ENCODE measurements around the gene NDC80.
A peak's percentile ranks its signal among the peaks of the same experiment; 100 is the strongest.

The NDC80 gene

GRCh38 chr18:2571200-2572170 lies at the start of gene NDC80, which contains the start of gene METTL4 (continued):
- TF ChIP-seq ZNF449 (tag by site-specific recombination; IDR thresholded peaks at IDR 0.05), result peak; percentile 57; the same call in 1 of the 2 replicates
- TF ChIP-seq ZFP69B (tag by site-specific recombination; IDR thresholded peaks at IDR 0.05), result 0 out of 2 replicates have a peak, but pooled peaks have one; percentile 18
- TF ChIP-seq ZNF707 (tag by site-specific recombination; IDR thresholded peaks at IDR 0.05), result no peak
- TF ChIP-seq MYNN (tag by site-specific recombination; IDR thresholded peaks at IDR 0.05; ENCODE audit: borderline replicate concordance), result no peak
- peak; percentile 92 for TF ChIP-seq YY2 (tag by site-specific recombination; IDR thresholded peaks at IDR 0.05)
- TF ChIP-seq ZNF624 (tag by site-specific recombination; IDR thresholded peaks at IDR 0.05), result no peak
- no peak for TF ChIP-seq HIC1 (tag by site-specific recombination; IDR thresholded peaks at IDR 0.05)
- TF ChIP-seq ZNF114 (tag by site-specific recombination; IDR thresholded peaks at IDR 0.05), result no peak
- no peak for TF ChIP-seq ZNF654 (tag by site-specific recombination; IDR thresholded peaks at IDR 0.05; ENCODE audit: low read depth)
- no peak for TF ChIP-seq WT1 (tag by site-specific recombination; IDR thresholded peaks at IDR 0.05)
- no peak for TF ChIP-seq ZNF473 (tag by site-specific recombination; IDR thresholded peaks at IDR 0.05)
- TF ChIP-seq KLF16 (tag by site-specific recombination; IDR thresholded peaks at IDR 0.05), result no peak; the same call in 1 of the 2 replicates
- TF ChIP-seq ZNF350 (tag by site-specific recombination; IDR thresholded peaks at IDR 0.05), result no peak
- TF ChIP-seq ZNF174 (tag by site-specific recombination; IDR thresholded peaks at IDR 0.05), result no peak
- TF ChIP-seq SP7 (tag by site-specific recombination; IDR thresholded peaks at IDR 0.05), result peak; percentile 68
- TF ChIP-seq ZNF830 (tag by site-specific recombination; IDR thresholded peaks at IDR 0.05; ENCODE audit: low read depth), result no peak
- TF ChIP-seq ZNF341 (tag by site-specific recombination; IDR thresholded peaks at IDR 0.05; ENCODE audit: low read depth), result no peak; the same call in 1 of the 2 replicates
- no peak for TF ChIP-seq ZNF510 (tag by site-specific recombination; IDR thresholded peaks at IDR 0.05; ENCODE audit: insufficient replicate concordance)
- peak; percentile 76; the same call in 1 of the 2 replicates for TF ChIP-seq ZNF501 (tag by site-specific recombination; IDR thresholded peaks at IDR 0.05)
- no peak; the same call in 1 of the 2 replicates for TF ChIP-seq ZNF394 (tag by site-specific recombination; IDR thresholded peaks at IDR 0.05; ENCODE audit: borderline replicate concordance)
- TF ChIP-seq AEBP2 (tag by site-specific recombination; IDR thresholded peaks at IDR 0.05; ENCODE audit: borderline replicate concordance), result no peak
- no peak for TF ChIP-seq ZNF596 (tag by site-specific recombination; IDR thresholded peaks at IDR 0.05)
- TF ChIP-seq ZNF280D (tag by site-specific recombination; IDR thresholded peaks at IDR 0.05), result no peak
- no peak for TF ChIP-seq ZNF140 (tag by site-specific recombination; IDR thresholded peaks at IDR 0.05)
- TF ChIP-seq ZSCAN5A (tag by site-specific recombination; IDR thresholded peaks at IDR 0.05), result no peak
- no peak for TF ChIP-seq ZFP41 (tag by site-specific recombination; IDR thresholded peaks at IDR 0.05; ENCODE audit: borderline replicate concordance)
- TF ChIP-seq ZNF223 (tag by site-specific recombination; IDR thresholded peaks at IDR 0.05), result no peak
- TF ChIP-seq ZNF354C (tag by site-specific recombination; IDR thresholded peaks at IDR 0.05; ENCODE audit: borderline replicate concordance, low read depth), result no peak
- no peak for TF ChIP-seq ZNF776 (tag by site-specific recombination; IDR thresholded peaks at IDR 0.05; ENCODE audit: borderline replicate concordance)
